SW 1271 (cell line): ENCODE results near the gene KLHL40.

Experiments
- DNase-seq, 2 experiments: peaks; one replicate each; lab custom pipeline; 2025; lab: John Stamatoyannopoulos, UW

KLHL40 gene

GRCh38 chr3:42689421-42690014 is 4.2 kb downstream of the KLHL40 start:
- no peak for DNase-seq

- DNase-seq, result no peak
Measured at GRCh38 chr3:42690191-42690590, 4.9 kb downstream of the KLHL40 start.

GRCh38 chr3:42690766-42691680 is 5.7 kb downstream of the KLHL40 start:
- no peak for DNase-seq

- DNase-seq, result no peak
Measured at GRCh38 chr3:42691816-42692666, 6.7 kb downstream of the KLHL40 start.

GRCh38 chr3:42692667-42693529 is 7.6 kb downstream of the KLHL40 start:
- no peak for DNase-seq

GRCh38 chr3:42693530-42693930 is 8.2 kb downstream of the KLHL40 start:
- DNase-seq, result no peak

- DNase-seq, result no peak
Measured at GRCh38 chr3:42694366-42694765, 9.0 kb downstream of the KLHL40 start.

- no peak for DNase-seq
Measured at GRCh38 chr3:42696356-42697288, 11.3 kb downstream of the KLHL40 start.

GRCh38 chr3:42697289-42698051 is 12.1 kb downstream of the KLHL40 start:
- no peak for DNase-seq

- DNase-seq, result no peak
Measured at GRCh38 chr3:42698216-42698910, 13.0 kb downstream of the KLHL40 start.

- no peak for DNase-seq
Measured at GRCh38 chr3:42698911-42699230, 13.5 kb downstream of the KLHL40 start.

GRCh38 chr3:42699511-42699971 is 14.2 kb downstream of the KLHL40 start:
- no peak for DNase-seq

- no peak for DNase-seq
Measured at GRCh38 chr3:42700366-42701288, 15.3 kb downstream of the KLHL40 start.

- DNase-seq, result no peak
Measured at GRCh38 chr3:42701371-42702065, 16.2 kb downstream of the KLHL40 start.

- DNase-seq, result no peak
Measured at GRCh38 chr3:42702066-42702951, 17.0 kb downstream of the KLHL40 start, which contains the start of gene HHATL. HHATL (minus strand) TSS chr3:42702798; CDS start chr3:42700826, 1,972 bp downstream.
